MCF 10A (cell line): Measurements from ENCODE around the gene NPDC1. TPM values are rescaled to one million over a fixed set of nuclear protein-coding genes. Genes with fewer than 3 reads are reported as not detected.
A peak's percentile ranks its signal among the peaks of the same experiment; 100 is the strongest.

Experiments used
- BruUV-seq: library from RNA; stranded (reverse); fragments of 400-500 nt; replicated peaks from 2 replicates; lab custom pipeline; 2021; lab: Mats Ljungman, UMichigan
- CTCF ChIA-PET: fragments of 300-600 bp; sonication (Branson Sonifier 250); formaldehyde crosslinking; extraction: SDS; loops from one replicate; lab custom pipeline; 2021; ENCODE audit warnings: antibody characterized with exemption, inconsistent platforms; lab: Yijun Ruan, JAX
- POLR2A ChIA-PET: fragments of 300-600, 350-650 bp; sonication (Branson Sonifier 250); formaldehyde crosslinking; extraction: SDS; loops from one replicate; lab custom pipeline; 2020; ENCODE audit warnings: antibody characterized with exemption, inconsistent platforms; lab: Yijun Ruan, JAX
- DNase-seq: peaks from one replicate; pipeline ENCODE4 v3.0.0-alpha.2; 2018; ENCODE audit not compliant: unreplicated experiment
- H3K27ac Mint-ChIP-seq: one replicate; pipeline ENCODE4 v1.8.0; 2022; ENCODE audit warnings: mild to moderate bottlenecking, low read depth, mixed read lengths; ENCODE audit not compliant: unreplicated experiment
- H3K27me3 Mint-ChIP-seq: one replicate; pipeline ENCODE4 v1.8.0; 2022; ENCODE audit warnings: mixed read lengths; ENCODE audit not compliant: insufficient read depth, unreplicated experiment
- H3K36me3 Mint-ChIP-seq: one replicate; pipeline ENCODE4 v1.8.0; 2022; ENCODE audit warnings: mild to moderate bottlenecking, moderate library complexity, mixed read lengths; ENCODE audit not compliant: insufficient read depth, unreplicated experiment
- H3K4me1 Mint-ChIP-seq: one replicate; pipeline ENCODE4 v1.8.0; 2022; ENCODE audit warnings: mixed read lengths; ENCODE audit not compliant: insufficient read depth, unreplicated experiment
- H3K4me3 Mint-ChIP-seq: one replicate; pipeline ENCODE4 v1.8.0; 2022; ENCODE audit warnings: mild to moderate bottlenecking, moderate library complexity, mixed read lengths; ENCODE audit not compliant: unreplicated experiment
- H3K9me3 Mint-ChIP-seq: one replicate; pipeline ENCODE4 v1.8.0; 2022; ENCODE audit warnings: mixed read lengths; ENCODE audit not compliant: unreplicated experiment
- CTCF ChIP-seq: fragments of 200-600 bp; IDR thresholded peaks from one replicate; pipeline ENCODE4 v1.8.0; 2022; ENCODE audit warnings: antibody characterized with exemption, mild to moderate bottlenecking; ENCODE audit not compliant: unreplicated experiment
- intact Hi-C: fragments of 100-400 bp; cut with micrococcal nuclease; formaldehyde crosslinking; loops from 2 replicates; pipeline ENCODE4 v1.14.1; 2022
- total RNA-seq: library from RNA; stranded (reverse); gene quantifications from 2 replicates; pipeline ENCODE4 v1.2.3, GENCODE V29; 2022

NPDC1 gene
- total RNA-seq, 1 experiment from 2014 or later, result 161 TPM

- peaks cover 8% of the 10 kb centered on the region for H3K36me3 Mint-ChIP-seq
- H3K9me3 Mint-ChIP-seq, result no peaks in the 10 kb centered on the region
- DNase-seq, result no peak
- no peaks in the 10 kb centered on the region for H3K27me3 Mint-ChIP-seq
- no peak overlapping the region for H3K4me3 Mint-ChIP-seq
- BruUV-seq, result no TSS peak
- peaks cover 38% of the 10 kb centered on the region for H3K4me1 Mint-ChIP-seq
- CTCF ChIA-PET, result interaction anchor here (0.6 to 3.8 kb wide), 4 partner anchors 16 to 187 kb away, joined by 3 to 23 read pairs (median 6); no protein-coding TSS in a partner anchor
- TF ChIP-seq CTCF, result no peak
- H3K27ac Mint-ChIP-seq, result peak overlapping the region; percentile 89
- intact Hi-C loops, result no loop called here
- POLR2A ChIA-PET, result interaction anchor here (0.8 to 2.9 kb wide), 9 partner anchors 9 to 156 kb away, joined by 3 to 16 read pairs (median 9); partner anchors contain the start of genes RNF224, SAPCD2, TPRN and TUBB4B
Observed at GRCh38 chr9:137084526-137084925, 38.5 kb upstream of the NPDC1 start.

GRCh38 chr9:137083394-137084004, 37.5 kb upstream of the NPDC1 start:
- BruUV-seq, result no TSS peak
- ChIA-PET POLR2A (interaction anchor here (0.6 to 1.9 kb wide), 10 partner anchors 12 to 157 kb away, joined by 3 to 10 read pairs (median 3); partner anchors contain the start of genes NPDC1, SAPCD2 and TUBB4B), CTCF (interaction anchor here (0.6 to 3.8 kb wide), 8 partner anchors 7 to 271 kb away, joined by 3 to 23 read pairs (median 4); partner anchors contain the start of gene ABCA2)
- Mint-ChIP-seq H3K27ac (peak overlapping the region; percentile 84), H3K9me3 (no peaks in the 10 kb centered on the region), H3K4me1 (peaks cover 33% of the 10 kb centered on the region), H3K27me3 (no peaks in the 10 kb centered on the region), H3K36me3 (no peaks in the 10 kb centered on the region), H3K4me3 (no peak overlapping the region)
- peak; percentile 96 for DNase-seq
- intact Hi-C loops, result no loop called here
- TF ChIP-seq CTCF, result no peak

GRCh38 chr9:137082925-137083290, 36.9 kb upstream of the NPDC1 start:
- peaks cover 28% of the 10 kb centered on the region for H3K4me1 Mint-ChIP-seq
- CTCF ChIA-PET, result interaction anchor here (0.7 to 3.8 kb wide), 5 partner anchors 16 to 245 kb away, joined by 3 to 23 read pairs (median 5); partner anchors contain the start of gene ABCA2
- no peak overlapping the region for H3K4me3 Mint-ChIP-seq
- no peak for DNase-seq
- intact Hi-C loops, result no loop called here
- H3K27me3 Mint-ChIP-seq, result no peaks in the 10 kb centered on the region
- no peaks in the 10 kb centered on the region for H3K9me3 Mint-ChIP-seq
- H3K36me3 Mint-ChIP-seq, result no peaks in the 10 kb centered on the region
- TF ChIP-seq CTCF, result no peak
- H3K27ac Mint-ChIP-seq, result peak overlapping the region; percentile 84
- POLR2A ChIA-PET, result interaction anchor here (0.6 to 1.9 kb wide), 8 partner anchors 11 to 135 kb away, joined by 3 to 9 read pairs (median 3); partner anchors contain the start of genes NPDC1 and SAPCD2
- BruUV-seq, result no TSS peak

- no peaks in the 10 kb centered on the region for H3K36me3 Mint-ChIP-seq
- TF ChIP-seq CTCF, result no peak
- no peak overlapping the region for H3K4me3 Mint-ChIP-seq
- ChIA-PET CTCF (interaction anchor here (0.7 to 3.8 kb wide), 5 partner anchors 11 to 244 kb away, joined by 3 to 23 read pairs (median 5); partner anchors contain the start of genes ABCA2 and SAPCD2), POLR2A (interaction anchor here (0.5 to 1.9 kb wide), 3 partner anchors 11 to 14 kb away, joined by 3 to 9 read pairs (median 4); partner anchors contain the start of gene SAPCD2)
- peaks cover 23% of the 10 kb centered on the region for H3K4me1 Mint-ChIP-seq
- intact Hi-C loops, result no loop called here
- BruUV-seq, result no TSS peak
- H3K27ac Mint-ChIP-seq, result no peak overlapping the region
- DNase-seq, result no peak
- no peaks in the 10 kb centered on the region for H3K27me3 Mint-ChIP-seq
- H3K9me3 Mint-ChIP-seq, result no peaks in the 10 kb centered on the region
Observed at GRCh38 chr9:137082222-137082924, 36.4 kb upstream of the NPDC1 start.
